ENCODE results near the gene IFT43. TPM values are rescaled to one million over a fixed set of nuclear protein-coding genes. Genes with fewer than 3 reads are reported as not detected.
"Not testable (repeated sequence)": the region's sequence is repeated elsewhere in the genome, so short reads cannot be mapped to it uniquely, and the experiment has no call there.

Gene IFT43
- total RNA-seq, 1 experiment from 2014 or later, result 20.0 TPM

- no peaks in the 10 kb centered on the region for H3K27me3 ChIP-seq (ENCODE audit: control insufficient read depth, insufficient read depth, low read length)
- peaks cover 2% of the 10 kb centered on the region; the same call in 1 of the 2 replicates for H3K36me3 ChIP-seq (ENCODE audit: control insufficient read depth, insufficient read depth, low read length)
- intact Hi-C loops (cut with micrococcal nuclease; ENCODE audit: unreplicated experiment) (no loop called here), in situ Hi-C loops (cut with HindIII; ENCODE audit: low pct_unique_long_range_greater_than_20kb, low sequenced_read_pairs) (no loop called here)
- DNase-seq (ENCODE audit: low read depth, low spot score) (no peak), ATAC-seq (no peak)
- H3K4me3 ChIP-seq (ENCODE audit: low read depth in 2 of 2, low read length in 2 of 2), result no peak overlapping the region
- no peak overlapping the region for H3K27ac ChIP-seq (ENCODE audit: low read length)
- no TSS peak for BruUV-seq (replicated peaks)
- TF ChIP-seq SIN3A (IDR thresholded peaks at IDR 0.05; ENCODE audit: borderline replicate concordance, insufficient read depth, low read depth, low read length) (no peak), CTCF (IDR thresholded peaks at IDR 0.05) (no peak), TCF7L2 (IDR thresholded peaks at IDR 0.05; ENCODE audit: low read depth, low read length) (no peak), REST (IDR thresholded peaks at IDR 0.05; ENCODE audit: insufficient read depth in 1 of 2, low read depth in 2 of 2, low read length in 1 of 2) (no peak), POLR2AphosphoS5 (IDR thresholded peaks at IDR 0.05; ENCODE audit: low read depth, low read length) (no peak)
- POLR2A ChIA-PET, result no interaction called here
- no peaks in the 10 kb centered on the region for H3K4me1 ChIP-seq (ENCODE audit: control insufficient read depth, insufficient read depth, low read length)
- H3K9me3 ChIP-seq (ENCODE audit: control insufficient read depth, insufficient read depth, low read depth, low read length), result peaks cover 8% of the 10 kb centered on the region; the same call in 1 of the 2 replicates
- CTCF ChIA-PET, result no interaction called here
These were observed 22.3 kb downstream of the IFT43 start for GRCh38 chr14:76007852-76008251.

- DNase-seq (ENCODE audit: low read depth, low spot score); in situ Hi-C loops (cut with HindIII; ENCODE audit: low pct_unique_long_range_greater_than_20kb, low sequenced_read_pairs); POLR2A ChIA-PET; H3K4me3 ChIP-seq (ENCODE audit: low read depth in 2 of 2, low read length in 2 of 2); intact Hi-C loops (cut with micrococcal nuclease; ENCODE audit: unreplicated experiment); H3K27ac ChIP-seq (ENCODE audit: low read length); ATAC-seq; H3K36me3 ChIP-seq (ENCODE audit: control insufficient read depth, insufficient read depth, low read length); BruUV-seq (replicated peaks); H3K27me3 ChIP-seq (ENCODE audit: control insufficient read depth, insufficient read depth, low read length); H3K4me1 ChIP-seq (ENCODE audit: control insufficient read depth, insufficient read depth, low read length); H3K9me3 ChIP-seq (ENCODE audit: control insufficient read depth, insufficient read depth, low read depth, low read length): not testable (repeated sequence)
- CTCF ChIA-PET, result interaction anchor here (0.7 kb wide), 1 partner anchor 50 kb away, joined by 3 read pairs; no protein-coding TSS in a partner anchor
These were observed 24.1 kb downstream of the IFT43 start for GRCh38 chr14:76009627-76010026.

- intact Hi-C loops (cut with micrococcal nuclease; ENCODE audit: unreplicated experiment), result no loop called here
- ChIA-PET POLR2A (no interaction called here), CTCF (no interaction called here)
- DNase-seq (ENCODE audit: low read depth, low spot score) (no peak), ATAC-seq (no peak)
- Histone ChIP-seq H3K36me3 (ENCODE audit: control insufficient read depth, insufficient read depth, low read length) (peaks cover 2% of the 10 kb centered on the region; the same call in 1 of the 2 replicates), H3K9me3 (ENCODE audit: control insufficient read depth, insufficient read depth, low read depth, low read length) (no peaks in the 10 kb centered on the region), H3K27me3 (ENCODE audit: control insufficient read depth, insufficient read depth, low read length) (no peaks in the 10 kb centered on the region), H3K4me3 (ENCODE audit: low read depth in 2 of 2, low read length in 2 of 2) (no peak overlapping the region), H3K27ac (ENCODE audit: low read length) (no peak overlapping the region), H3K4me1 (ENCODE audit: control insufficient read depth, insufficient read depth, low read length) (no peaks in the 10 kb centered on the region)
- TF ChIP-seq REST (IDR thresholded peaks at IDR 0.05; ENCODE audit: insufficient read depth in 1 of 2, low read depth in 2 of 2, low read length in 1 of 2), result no peak
- TF ChIP-seq TCF7L2 (IDR thresholded peaks at IDR 0.05; ENCODE audit: low read depth, low read length), result no peak
- TF ChIP-seq SIN3A (IDR thresholded peaks at IDR 0.05; ENCODE audit: borderline replicate concordance, insufficient read depth, low read depth, low read length), result no peak
- TF ChIP-seq POLR2AphosphoS5 (IDR thresholded peaks at IDR 0.05; ENCODE audit: low read depth, low read length), result no peak
- no peak for TF ChIP-seq CTCF (IDR thresholded peaks at IDR 0.05)
- in situ Hi-C loops (cut with HindIII; ENCODE audit: low pct_unique_long_range_greater_than_20kb, low sequenced_read_pairs), result no loop called here
- no TSS peak for BruUV-seq (replicated peaks)
These were observed 26.4 kb downstream of the IFT43 start for GRCh38 chr14:76011930-76012329.

Data from Panc1 (cell line).